SJCRH30 (cell line): Measurements from ENCODE around the gene MIEN1. TPM values are rescaled to one million over a fixed set of nuclear protein-coding genes. Genes with fewer than 3 reads are reported as not detected.
A peak's percentile ranks its signal among the peaks of the same experiment; 100 is the strongest.

Source experiments
- DNase-seq, 2 experiments: peaks; one replicate each; pipeline ENCODE4 v3.0.0-alpha.2; 2015 to 2020
- H3K27ac ChIP-seq: fragments of 250-450 bp; sonication (Bioruptor Pico); 2 replicates; pipeline ENCODE4 v1.5.1; 2020; ENCODE audit warnings: mild to moderate bottlenecking, moderate library complexity
- H3K27me3 ChIP-seq: fragments of 250-450 bp; sonication (Bioruptor Pico); 2 replicates; pipeline ENCODE4 v1.5.1; 2020; ENCODE audit warnings: mild to moderate bottlenecking, moderate library complexity
- H3K36me3 ChIP-seq: fragments of 250-450 bp; sonication (Bioruptor Pico); 2 replicates; pipeline ENCODE4 v1.5.1; 2020; ENCODE audit warnings: mild to moderate bottlenecking, moderate library complexity
- H3K4me1 ChIP-seq: fragments of 250-450 bp; sonication (Bioruptor Pico); 2 replicates; pipeline ENCODE4 v1.5.1; 2020; ENCODE audit warnings: mild to moderate bottlenecking, moderate library complexity
- H3K4me3 ChIP-seq: fragments of 250-450 bp; sonication (Bioruptor Pico); 2 replicates; pipeline ENCODE4 v1.5.1; 2020; ENCODE audit warnings: mild to moderate bottlenecking, moderate library complexity
- H3K9me3 ChIP-seq: fragments of 250-450 bp; sonication (Bioruptor Pico); replicated peaks from 2 replicates; pipeline ENCODE4 v1.5.1; 2020; ENCODE audit warnings: mild to moderate bottlenecking, moderate library complexity
- total RNA-seq: library from RNA; depleted of rRNA; stranded (reverse); fragments of >200 nt; shearing (Covaris generic); gene quantifications from 2 replicates; pipeline ENCODE4 v1.2.3, GENCODE V29; 2014; rRNA removed

Gene MIEN1
- total RNA-seq, 1 experiment from 2014 or later = 23.6 TPM

DNA sequence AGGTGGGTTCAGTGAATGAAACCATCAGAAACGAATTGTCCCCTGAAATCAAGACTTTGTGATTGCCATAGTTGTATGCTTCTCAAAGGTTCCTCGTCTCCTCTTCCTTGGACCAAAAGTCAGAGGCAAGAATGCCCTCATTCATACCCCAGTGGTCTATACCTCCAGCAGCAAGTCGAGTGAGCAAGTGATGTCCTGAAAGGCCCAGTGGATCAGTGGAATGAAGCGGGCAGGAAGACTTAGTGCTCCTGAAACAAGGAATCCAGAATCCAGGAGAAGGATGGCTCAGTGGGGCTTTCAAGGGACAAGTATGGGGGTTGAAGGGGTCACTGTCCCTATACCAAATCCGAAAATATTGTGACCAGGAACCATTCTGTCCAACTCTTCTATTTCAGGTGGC, 35.7 kb downstream of the MIEN1 start:
- DNase-seq = no peak
- no peak overlapping the region for H3K4me3 ChIP-seq
- H3K36me3 ChIP-seq = no peaks in the 10 kb centered on the region
- H3K4me1 ChIP-seq = no peaks in the 10 kb centered on the region
- H3K27ac ChIP-seq = no peak overlapping the region
- no peaks in the 10 kb centered on the region for H3K9me3 ChIP-seq
- H3K27me3 ChIP-seq = no peaks in the 10 kb centered on the region

DNA sequence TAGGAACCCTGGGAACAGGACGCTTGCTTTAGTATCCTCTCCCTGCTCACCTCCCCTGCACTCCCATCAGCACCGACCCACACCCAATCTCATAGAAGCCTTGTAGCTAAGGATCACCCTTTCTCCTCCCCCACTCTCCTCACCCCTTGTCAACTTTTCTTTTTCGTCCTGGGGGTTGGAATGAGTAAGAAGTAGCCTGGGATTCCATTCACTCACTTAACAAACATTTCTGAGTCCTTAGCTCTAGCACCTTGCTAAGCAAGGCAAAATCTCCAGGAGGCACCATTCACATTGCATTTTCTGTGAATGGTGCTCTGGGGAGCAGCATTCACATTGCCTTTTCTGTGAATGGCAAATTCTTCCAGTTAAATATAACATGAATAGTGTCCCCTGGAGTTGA, 41.4 kb downstream of the MIEN1 start:
- Histone ChIP-seq H3K27ac (no peak overlapping the region), H3K27me3 (no peaks in the 10 kb centered on the region), H3K36me3 (no peaks in the 10 kb centered on the region), H3K4me3 (peak overlapping the region; percentile 65), H3K4me1 (peaks cover 5% of the 10 kb centered on the region; the same call in 1 of the 2 replicates), H3K9me3 (no peaks in the 10 kb centered on the region)
- DNase-seq = no peak

GRCh38 chr17:39688475-39688835, 41.9 kb downstream of the MIEN1 start:
- H3K4me1 ChIP-seq = peaks cover 5% of the 10 kb centered on the region; the same call in 1 of the 2 replicates
- DNase-seq = no peak
- H3K9me3 ChIP-seq = no peaks in the 10 kb centered on the region
- no peaks in the 10 kb centered on the region for H3K36me3 ChIP-seq
- peak overlapping the region; percentile 65 for H3K4me3 ChIP-seq
- no peaks in the 10 kb centered on the region for H3K27me3 ChIP-seq
- peak overlapping the region; percentile 72 for H3K27ac ChIP-seq

DNA sequence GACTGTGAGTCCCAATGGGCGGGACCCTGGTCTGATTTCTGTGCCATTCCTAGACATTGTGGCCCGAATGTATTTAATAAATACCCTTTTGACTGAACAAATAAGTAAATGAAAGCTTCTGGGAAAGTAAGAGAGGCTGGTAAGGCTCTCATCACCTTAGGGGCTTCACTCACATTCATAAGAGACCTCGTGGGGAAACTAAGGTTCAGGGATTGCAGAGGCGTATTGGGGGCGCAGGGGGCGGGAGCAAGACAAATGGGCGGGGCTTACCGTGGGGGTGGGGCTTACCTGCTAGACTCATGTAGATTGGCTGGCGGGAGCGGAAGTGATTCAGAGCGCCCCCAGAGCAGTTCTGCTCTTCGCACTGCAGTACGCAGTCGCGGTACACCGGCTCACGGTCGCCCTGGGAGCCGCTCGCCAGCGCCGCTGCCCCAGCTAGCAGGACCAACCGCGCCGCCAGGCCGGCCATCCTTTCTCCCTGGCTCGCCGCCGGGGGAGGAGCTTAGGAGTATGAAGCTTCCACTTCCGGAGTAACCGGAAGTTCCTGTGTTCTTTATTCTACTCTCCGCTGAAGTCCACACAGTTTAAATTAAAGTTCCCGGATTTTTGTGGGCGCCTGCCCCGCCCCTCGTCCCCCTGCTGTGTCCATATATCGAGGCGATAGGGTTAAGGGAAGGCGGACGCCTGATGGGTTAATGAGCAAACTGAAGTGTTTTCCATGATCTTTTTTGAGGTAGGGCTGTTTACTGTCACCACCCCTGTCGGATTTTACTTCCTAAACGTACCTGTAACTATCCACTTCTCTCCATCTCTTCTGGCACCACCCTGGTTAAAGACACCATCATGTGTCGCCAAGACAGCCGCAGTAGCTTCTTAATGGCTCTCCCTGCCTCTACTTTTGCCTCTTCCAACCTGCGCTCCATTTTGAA, 42.5 kb downstream of the MIEN1 start, which contains the start of gene PGAP3:
PGAP3 (minus strand) TSS at position 512 of the 929 bp plus-strand sequence; CDS start at position 469, 43 bp downstream.
- DNase-seq = peak; percentile 95 to 96
- H3K27me3 ChIP-seq = no peaks in the 10 kb centered on the region
- peak within 1 kb of the TSS; percentile 65 for H3K4me3 ChIP-seq

DNA sequence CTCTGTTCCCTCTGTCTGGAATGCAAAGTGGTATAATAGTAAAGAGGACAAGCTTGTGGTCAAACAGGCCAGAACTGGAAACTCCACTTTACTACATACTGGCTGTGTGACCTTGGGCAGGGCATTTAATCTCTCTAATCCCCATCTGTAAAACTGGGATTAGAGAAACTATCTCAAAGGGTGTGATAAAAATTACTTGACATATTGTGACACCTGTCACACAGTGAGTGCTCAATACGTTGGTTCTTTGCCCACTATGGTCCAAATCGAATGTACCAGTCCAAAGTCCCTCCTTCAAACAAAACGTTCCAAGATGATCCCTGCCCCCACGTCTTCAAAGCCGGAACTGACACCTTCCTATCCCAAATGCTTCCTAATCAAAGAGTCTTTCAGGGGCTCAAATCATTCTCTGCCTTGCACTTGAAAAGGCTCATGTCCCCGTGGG, 43.2 kb downstream of the MIEN1 start:
- Histone ChIP-seq H3K9me3 (no peaks in the 10 kb centered on the region), H3K27me3 (no peaks in the 10 kb centered on the region), H3K4me3 (peak overlapping the region; percentile 65), H3K4me1 (peaks cover 5% of the 10 kb centered on the region; the same call in 1 of the 2 replicates), H3K36me3 (no peaks in the 10 kb centered on the region), H3K27ac (peak overlapping the region; percentile 72)
- no peak for DNase-seq

More for the DNA sequence above, 42.5 kb downstream of the MIEN1 start, which contains the start of gene PGAP3:
- no peaks in the 10 kb centered on the region for H3K9me3 ChIP-seq
- H3K4me1 ChIP-seq = peaks cover 5% of the 10 kb centered on the region; the same call in 1 of the 2 replicates
- peak within 1 kb of the TSS; percentile 72 for H3K27ac ChIP-seq
- H3K36me3 ChIP-seq = no peaks in the 10 kb centered on the region

DNA sequence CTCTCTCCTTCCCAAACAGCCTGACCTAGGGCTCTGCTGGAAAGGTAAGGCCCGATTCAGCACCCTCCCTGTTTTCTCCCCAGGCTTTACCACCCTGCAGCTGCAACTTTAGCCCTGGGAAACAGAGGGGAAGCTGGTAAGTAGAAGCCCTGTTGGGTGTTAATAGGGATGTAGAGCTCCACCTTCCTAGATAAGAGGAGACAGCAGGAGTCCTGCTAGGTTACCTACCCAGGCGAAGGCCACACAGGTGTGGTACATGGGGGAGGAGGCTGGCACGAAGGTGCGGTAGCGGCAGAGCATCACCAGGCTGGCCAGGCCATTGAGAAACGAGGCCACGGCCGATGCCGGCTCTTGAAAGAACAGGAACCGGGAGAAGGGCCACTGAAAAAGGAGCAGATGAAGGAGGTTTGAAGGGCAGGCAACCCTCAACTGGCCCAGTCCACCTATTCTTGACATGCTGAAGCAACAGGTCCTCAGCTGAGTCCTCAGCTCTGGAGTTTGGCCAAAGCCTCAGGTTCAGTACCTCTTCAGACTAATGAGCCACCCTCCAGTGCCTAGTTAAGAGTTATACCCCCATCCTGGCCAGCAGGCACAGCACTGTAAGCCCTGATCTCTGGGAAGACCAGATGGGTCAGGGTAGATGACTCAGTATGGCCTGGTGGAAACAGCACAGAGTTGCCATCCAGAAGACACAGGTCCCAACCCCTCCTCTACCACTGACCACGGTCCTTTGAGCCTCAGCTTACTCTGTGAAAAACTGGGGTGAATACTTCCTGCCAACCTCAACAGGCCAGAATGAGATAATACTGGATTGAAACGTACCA, 45.8 kb downstream of the MIEN1 start:
- Histone ChIP-seq H3K9me3 (no peaks in the 10 kb centered on the region), H3K4me1 (peaks cover 6% of the 10 kb centered on the region), H3K4me3 (no peak overlapping the region), H3K27me3 (no peaks in the 10 kb centered on the region), H3K36me3 (no peaks in the 10 kb centered on the region), H3K27ac (no peak overlapping the region)
- no peak for DNase-seq

- Histone ChIP-seq H3K36me3 (no peaks in the 10 kb centered on the region), H3K4me3 (no peak overlapping the region), H3K27me3 (no peaks in the 10 kb centered on the region), H3K9me3 (no peaks in the 10 kb centered on the region), H3K4me1 (peaks cover 18% of the 10 kb centered on the region), H3K27ac (no peak overlapping the region)
- no peak for DNase-seq
Measured at GRCh38 chr17:39683295-39683939, 46.9 kb downstream of the MIEN1 start.

DNA sequence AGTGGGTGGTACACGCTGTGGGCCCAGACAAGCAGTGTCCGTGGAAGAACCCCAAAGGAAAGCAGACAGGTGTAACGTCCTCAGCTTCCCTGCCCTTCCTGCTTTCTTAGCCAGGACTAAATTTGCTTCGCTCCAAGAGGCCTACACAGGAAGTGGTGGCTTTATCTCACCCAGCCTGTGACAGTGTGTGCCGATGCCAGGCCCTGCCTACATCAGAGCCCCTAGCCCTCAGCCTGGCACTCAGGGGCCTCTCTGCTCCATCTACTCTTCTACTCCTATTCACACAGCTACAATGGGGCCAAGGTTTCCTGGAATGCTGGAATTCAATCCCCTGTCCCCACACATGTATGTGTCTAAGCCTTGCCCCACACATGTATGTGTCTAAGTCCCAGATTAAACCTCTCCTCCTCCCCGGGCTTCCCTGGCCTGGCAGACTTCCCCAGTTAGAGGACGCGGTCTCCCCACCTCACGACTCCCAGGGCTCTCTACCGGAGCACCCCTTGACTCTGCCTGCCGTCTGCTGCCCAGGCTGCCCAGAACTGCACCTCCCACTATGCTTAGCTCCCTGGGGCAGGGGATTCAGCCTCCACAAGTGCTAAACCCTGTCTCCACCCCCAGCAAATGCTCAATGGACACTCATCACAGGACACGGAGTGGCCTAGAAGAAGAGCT, 50.7 kb downstream of the MIEN1 start:
- H3K27ac ChIP-seq = no peak overlapping the region; the same call in 1 of the 2 replicates
- H3K9me3 ChIP-seq = no peaks in the 10 kb centered on the region
- H3K36me3 ChIP-seq = no peaks in the 10 kb centered on the region
- DNase-seq = no peak
- no peaks in the 10 kb centered on the region for H3K27me3 ChIP-seq
- peaks cover 34% of the 10 kb centered on the region for H3K4me1 ChIP-seq
- no peak overlapping the region for H3K4me3 ChIP-seq

Other genes starting within 250 kb of the MIEN1 start
- 0.20 TPM in 1 of 2 replicates, not detected in the other for gene NEUROD2, start 122.6 kb downstream of the MIEN1 start, total RNA-seq
- not detected in 2 replicates for gene PPP1R1B, start 103.6 kb downstream of the MIEN1 start, total RNA-seq
- gene STARD3, start 93.4 kb downstream of the MIEN1 start, total RNA-seq = 21.8 and 22.7 TPM in 2 replicates
- 0.53 and 0.73 TPM in 2 replicates for gene TCAP, start 65.2 kb downstream of the MIEN1 start, total RNA-seq
- gene PNMT, start 62.1 kb downstream of the MIEN1 start, total RNA-seq = 0.71 TPM in 1 of 2 replicates, not detected in the other
- gene PGAP3, start 42.5 kb downstream of the MIEN1 start, total RNA-seq = 1.9 and 3.1 TPM in 2 replicates
- 8.7 and 9.1 TPM in 2 replicates for gene ERBB2, start 30.5 kb downstream of the MIEN1 start, total RNA-seq
- gene GRB7, start 7.4 kb upstream of the MIEN1 start, total RNA-seq = not detected in 2 replicates
- gene IKZF3, start 133.8 kb upstream of the MIEN1 start, total RNA-seq = not detected in 2 replicates
- gene ZPBP2, start 137.7 kb upstream of the MIEN1 start, total RNA-seq = not detected in 2 replicates
- gene GSDMB, start 188.1 kb upstream of the MIEN1 start, total RNA-seq = 1.9 and 2.1 TPM in 2 replicates
- 27.5 and 27.8 TPM in 2 replicates for gene ORMDL3, start 197.1 kb upstream of the MIEN1 start, total RNA-seq
- not detected in 2 replicates for gene LRRC3C, start 197.2 kb upstream of the MIEN1 start, total RNA-seq
- not detected in 2 replicates for gene GSDMA, start 232.5 kb upstream of the MIEN1 start, total RNA-seq